K562 (cell line): ENCODE data around the gene TNFAIP1. TPM values are rescaled to one million over a fixed set of nuclear protein-coding genes. Genes with fewer than 3 reads are reported as not detected.

Experiments
- CBFB ChIP-seq: sonication (generic); formaldehyde crosslinking; IDR thresholded peaks from 2 replicates; pipeline ENCODE4 v1.4.0; 2020; ENCODE audit warnings: mild to moderate bottlenecking, missing genetic modification reagents
- CREBBP ChIP-seq: IDR thresholded peaks from one replicate; pipeline ENCODE4 v1.6.1; 2012; ENCODE audit warnings: low read depth, mild to moderate bottlenecking, control low read depth, inconsistent platforms, low read length
- CREM ChIP-seq: IDR thresholded peaks from 2 replicates; pipeline ENCODE4 v1.6.1; 2014; ENCODE audit warnings: antibody characterized with exemption, low read depth
- FOSL1 ChIP-seq: fragments of 200-800 bp; sonication (Bioruptor generic); conservative IDR thresholded peaks from 2 replicates; pipeline ENCODE4 v1.6.1; 2016; ENCODE audit warnings: missing genetic modification characterization, missing compliant biosample characterization
- GATAD2A ChIP-seq: fragments of 450-650 bp; IDR thresholded peaks from 2 replicates; pipeline ENCODE4 v1.6.1; 2017
- KLF1 ChIP-seq: fragments of 450-650 bp; IDR thresholded peaks from 2 replicates; pipeline ENCODE4 v1.6.1; 2016; ENCODE audit warnings: missing genetic modification characterization, missing compliant biosample characterization
- MYC ChIP-seq, 2 experiments: fragments of 250-450 bp in 1 of 2; sonication (Bioruptor Pico) in 1 of 2; IDR thresholded peaks; 2 replicates each; pipeline versions ENCODE4 v1.5.1 to v1.6.1; 2012 to 2021; ENCODE audit warnings: low read depth in 2 of 2, borderline replicate concordance in 1 of 2, improper control_type of control experiment in 1 of 2, low read length in 1 of 2, mild to moderate bottlenecking in 1 of 2, moderate library complexity in 1 of 2
- NCOA2 ChIP-seq, 2 experiments: fragments of 450-650 bp; IDR thresholded peaks; 2 replicates each; pipeline ENCODE4 v1.6.1; 2018; ENCODE audit warnings: mild to moderate bottlenecking in 2 of 2, moderate library complexity in 1 of 2; ENCODE audit not compliant: partially characterized antibody in 2 of 2
- NR2C1 ChIP-seq, 2 experiments: fragments of 450-650 bp; IDR thresholded peaks; 2 replicates each; pipeline ENCODE4 v1.6.1; 2017; ENCODE audit warnings: mild to moderate bottlenecking in 2 of 2, antibody characterized with exemption in 1 of 2, inconsistent platforms in 1 of 2, missing compliant biosample characterization in 1 of 2, missing genetic modification characterization in 1 of 2
- RBM39 ChIP-seq: fragments of 200-400 bp; formaldehyde crosslinking; optimal IDR thresholded peaks from 2 replicates; pipeline ENCODE3; 2018; ENCODE audit warnings: low read depth, low read length
- SMARCE1 ChIP-seq: fragments of 450-650 bp; IDR thresholded peaks from 2 replicates; pipeline ENCODE4 v1.7.1; 2016; ENCODE audit warnings: mild to moderate bottlenecking
- STAG1 ChIP-seq: sonication (generic); formaldehyde crosslinking; IDR thresholded peaks from 2 replicates; pipeline ENCODE4 v1.5.0; 2020; ENCODE audit warnings: missing genetic modification reagents, borderline replicate concordance
- ZNF644 ChIP-seq: fragments of 200-800 bp; sonication (Bioruptor generic); IDR thresholded peaks from 2 replicates; pipeline ENCODE4 v1.6.1; 2016; ENCODE audit warnings: low read depth, missing genetic modification characterization, missing compliant biosample characterization
- polyA plus RNA-seq, 8 experiments: library from polyadenylated mRNA; depleted of rRNA in 4 of 8; stranded (reverse) in 5 of 8; unstranded in 3 of 8; fragments of >200 nt; fragmentation: Nextera tagmentation in 2 of 8; fragmentation: Illumina TruSeq in 1 of 8; extraction: Ambion mirVana in 2 of 8; extraction: Trizol in 1 of 8; gene quantifications; 2 replicates each; pipeline versions ENCODE4 v1.2.1 to v1.2.3, GENCODE V29; 2011 to 2014; ENCODE audit warnings: inconsistent platforms in 1 of 8, missing spikeins in 1 of 8
- total RNA-seq, 7 experiments: library from RNA; depleted of rRNA in 6 of 7; stranded (reverse); fragments of >200 nt in 6 of 7; fragmentation: Illumina TruSeq in 2 of 7; extraction: Trizol in 2 of 7; gene quantifications; 2 replicates each; pipeline versions ENCODE4 v1.2.1 to v1.2.3, GENCODE V29; 2011 to 2021; ENCODE audit warnings: low replicate concordance in 1 of 7
- TF ChIP-seq, protein P1 (sequence below): fragments of 450-650 bp; formaldehyde crosslinking; IDR thresholded peaks from 2 replicates; pipeline ENCODE4 v1.4.0; 2022; ENCODE audit warnings: mild to moderate bottlenecking, moderate library complexity
- TF ChIP-seq, protein P2 (sequence below): sonication (generic); formaldehyde crosslinking; IDR thresholded peaks from 2 replicates; pipeline ENCODE4 v1.8.0; 2022; ENCODE audit warnings: missing genetic modification reagents, mild to moderate bottlenecking, moderate library complexity, borderline replicate concordance
- TF ChIP-seq, protein P3 (sequence below): sonication (generic); formaldehyde crosslinking; IDR thresholded peaks from 2 replicates; pipeline ENCODE4 v1.9.0; 2022; ENCODE audit warnings: mild to moderate bottlenecking, missing genetic modification reagents
- TF ChIP-seq, protein P4 (sequence below), 2 experiments: fragments of 450-650 bp; IDR thresholded peaks; 2 replicates each; pipeline ENCODE4 v1.6.1; 2016
- TF ChIP-seq, protein P5 (sequence below), 3 experiments: fragments of 200-800 bp in 1 of 3; fragments of 250-450 bp in 1 of 3; fragments of 450-650 bp in 1 of 3; sonication (Bioruptor Pico) in 1 of 3; sonication (Bioruptor generic) in 1 of 3; formaldehyde crosslinking in 1 of 3; IDR thresholded peaks; 2 replicates each; pipeline versions ENCODE4 v1.6.1 to v1.8.0; 2016 to 2022; ENCODE audit warnings: mild to moderate bottlenecking in 2 of 3, missing genetic modification characterization in 2 of 3, missing compliant biosample characterization in 1 of 3, moderate library complexity in 1 of 3

TNFAIP1 gene
- total and polyA plus RNA-seq, 9 of the 15 experiments (the other 6 are each of a cell fraction or from before 2014, with no cell fraction given) = 2.1 to 20.1 (median 8.2) TPM

DNA sequence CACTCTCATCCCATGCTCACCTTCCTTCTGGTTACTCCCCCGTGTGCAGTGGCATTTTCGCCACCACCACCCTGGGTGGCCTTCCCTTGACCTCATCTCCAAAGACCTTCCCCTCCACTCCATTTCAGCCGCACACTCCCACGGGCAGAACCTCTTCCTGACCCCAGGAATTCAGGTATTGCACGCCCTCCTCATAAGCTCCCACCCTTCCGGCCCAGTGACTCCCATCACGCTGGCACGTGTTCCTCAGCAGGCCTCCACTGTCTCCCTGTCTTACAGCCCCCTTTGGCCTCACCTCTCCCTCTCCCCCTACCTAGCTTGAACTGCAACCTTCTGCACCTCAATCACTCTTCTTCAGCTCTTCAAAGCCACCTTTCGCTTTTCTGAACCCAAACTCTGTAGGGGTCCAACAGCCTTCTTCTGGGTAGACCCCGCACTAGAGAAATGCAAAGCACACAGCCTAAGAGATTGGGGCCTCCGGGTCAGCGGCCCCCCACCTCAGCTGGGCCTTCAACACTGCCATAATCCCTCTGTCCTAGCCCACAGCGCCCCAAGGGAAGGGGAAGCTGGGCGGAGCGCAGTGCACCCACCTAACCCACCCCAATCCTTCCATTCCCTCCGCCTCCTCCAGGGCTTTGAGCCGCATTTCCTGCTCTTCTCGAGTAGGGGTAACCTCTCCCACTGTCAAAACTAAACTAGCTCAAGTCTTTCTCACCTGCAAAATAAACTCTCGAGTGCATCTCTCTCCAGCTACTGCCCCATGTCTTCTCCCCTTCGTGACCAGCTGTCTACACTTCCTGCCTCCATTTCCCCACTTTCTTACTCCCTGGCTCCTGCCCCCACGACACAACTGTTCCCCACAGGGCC is 18.2 kb upstream of the TNFAIP1 start (continued):
- TF ChIP-seq, protein P1, sequence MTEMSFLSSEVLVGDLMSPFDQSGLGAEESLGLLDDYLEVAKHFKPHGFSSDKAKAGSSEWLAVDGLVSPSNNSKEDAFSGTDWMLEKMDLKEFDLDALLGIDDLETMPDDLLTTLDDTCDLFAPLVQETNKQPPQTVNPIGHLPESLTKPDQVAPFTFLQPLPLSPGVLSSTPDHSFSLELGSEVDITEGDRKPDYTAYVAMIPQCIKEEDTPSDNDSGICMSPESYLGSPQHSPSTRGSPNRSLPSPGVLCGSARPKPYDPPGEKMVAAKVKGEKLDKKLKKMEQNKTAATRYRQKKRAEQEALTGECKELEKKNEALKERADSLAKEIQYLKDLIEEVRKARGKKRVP (CRISPR knock-in tag) = no peak
- TF ChIP-seq, protein P2, sequence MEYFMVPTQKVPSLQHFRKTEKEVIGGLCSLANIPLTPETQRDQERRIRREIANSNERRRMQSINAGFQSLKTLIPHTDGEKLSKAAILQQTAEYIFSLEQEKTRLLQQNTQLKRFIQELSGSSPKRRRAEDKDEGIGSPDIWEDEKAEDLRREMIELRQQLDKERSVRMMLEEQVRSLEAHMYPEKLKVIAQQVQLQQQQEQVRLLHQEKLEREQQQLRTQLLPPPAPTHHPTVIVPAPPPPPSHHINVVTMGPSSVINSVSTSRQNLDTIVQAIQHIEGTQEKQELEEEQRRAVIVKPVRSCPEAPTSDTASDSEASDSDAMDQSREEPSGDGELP (CRISPR knock-in tag) = 0 out of 2 replicates have a peak, but pooled peaks have one; percentile 3
- TF ChIP-seq KLF1 (tag) (no peak), CREM (no peak), MYC (IDR thresholded peaks at IDR 0.05; ENCODE audit: low read depth, low read length) (peak; percentile 58; the same call in 1 of the 2 replicates), MYC (CRISPR knock-in tag; IDR thresholded peaks at IDR 0.05; ENCODE audit: borderline replicate concordance, low read depth) (no peak), NR2C1 (IDR thresholded peaks at IDR 0.05) (peak; percentile 10; the same call in 1 of the 2 replicates), NR2C1 (tag; IDR thresholded peaks at IDR 0.05) (0 out of 2 replicates have a peak, but pooled peaks have one; percentile 26), ZNF644 (no peak), NCOA2 (IDR thresholded peaks at IDR 0.05; ENCODE audit: partially characterized antibody in 2 of 2) (no peak), CBFB (CRISPR knock-in tag) (no peak), STAG1 (CRISPR knock-in tag) (no peak), RBM39 (peak; percentile 26), CREBBP (no peak), FOSL1 (tag) (no peak), GATAD2A (peak; percentile 8), SMARCE1 (no peak)
- TF ChIP-seq, protein P3, sequence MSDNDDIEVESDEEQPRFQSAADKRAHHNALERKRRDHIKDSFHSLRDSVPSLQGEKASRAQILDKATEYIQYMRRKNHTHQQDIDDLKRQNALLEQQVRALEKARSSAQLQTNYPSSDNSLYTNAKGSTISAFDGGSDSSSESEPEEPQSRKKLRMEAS (CRISPR knock-in tag) = peak; percentile 36; the same call in 1 of the 2 replicates
- TF ChIP-seq, protein P4, sequence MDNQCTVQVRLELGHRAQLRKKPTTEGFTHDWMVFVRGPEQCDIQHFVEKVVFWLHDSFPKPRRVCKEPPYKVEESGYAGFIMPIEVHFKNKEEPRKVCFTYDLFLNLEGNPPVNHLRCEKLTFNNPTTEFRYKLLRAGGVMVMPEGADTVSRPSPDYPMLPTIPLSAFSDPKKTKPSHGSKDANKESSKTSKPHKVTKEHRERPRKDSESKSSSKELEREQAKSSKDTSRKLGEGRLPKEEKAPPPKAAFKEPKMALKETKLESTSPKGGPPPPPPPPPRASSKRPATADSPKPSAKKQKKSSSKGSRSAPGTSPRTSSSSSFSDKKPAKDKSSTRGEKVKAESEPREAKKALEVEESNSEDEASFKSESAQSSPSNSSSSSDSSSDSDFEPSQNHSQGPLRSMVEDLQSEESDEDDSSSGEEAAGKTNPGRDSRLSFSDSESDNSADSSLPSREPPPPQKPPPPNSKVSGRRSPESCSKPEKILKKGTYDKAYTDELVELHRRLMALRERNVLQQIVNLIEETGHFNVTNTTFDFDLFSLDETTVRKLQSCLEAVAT (IDR thresholded peaks at IDR 0.05) = no peak
- TF ChIP-seq, protein P5, sequence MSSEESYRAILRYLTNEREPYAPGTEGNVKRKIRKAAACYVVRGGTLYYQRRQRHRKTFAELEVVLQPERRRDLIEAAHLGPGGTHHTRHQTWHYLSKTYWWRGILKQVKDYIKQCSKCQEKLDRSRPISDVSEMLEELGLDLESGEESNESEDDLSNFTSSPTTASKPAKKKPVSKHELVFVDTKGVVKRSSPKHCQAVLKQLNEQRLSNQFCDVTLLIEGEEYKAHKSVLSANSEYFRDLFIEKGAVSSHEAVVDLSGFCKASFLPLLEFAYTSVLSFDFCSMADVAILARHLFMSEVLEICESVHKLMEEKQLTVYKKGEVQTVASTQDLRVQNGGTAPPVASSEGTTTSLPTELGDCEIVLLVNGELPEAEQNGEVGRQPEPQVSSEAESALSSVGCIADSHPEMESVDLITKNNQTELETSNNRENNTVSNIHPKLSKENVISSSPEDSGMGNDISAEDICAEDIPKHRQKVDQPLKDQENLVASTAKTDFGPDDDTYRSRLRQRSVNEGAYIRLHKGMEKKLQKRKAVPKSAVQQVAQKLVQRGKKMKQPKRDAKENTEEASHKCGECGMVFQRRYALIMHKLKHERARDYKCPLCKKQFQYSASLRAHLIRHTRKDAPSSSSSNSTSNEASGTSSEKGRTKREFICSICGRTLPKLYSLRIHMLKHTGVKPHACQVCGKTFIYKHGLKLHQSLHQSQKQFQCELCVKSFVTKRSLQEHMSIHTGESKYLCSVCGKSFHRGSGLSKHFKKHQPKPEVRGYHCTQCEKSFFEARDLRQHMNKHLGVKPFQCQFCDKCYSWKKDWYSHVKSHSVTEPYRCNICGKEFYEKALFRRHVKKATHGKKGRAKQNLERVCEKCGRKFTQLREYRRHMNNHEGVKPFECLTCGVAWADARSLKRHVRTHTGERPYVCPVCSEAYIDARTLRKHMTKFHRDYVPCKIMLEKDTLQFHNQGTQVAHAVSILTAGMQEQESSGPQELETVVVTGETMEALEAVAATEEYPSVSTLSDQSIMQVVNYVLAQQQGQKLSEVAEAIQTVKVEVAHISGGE (CRISPR knock-in tag; IDR thresholded peaks at IDR 0.05) = peak in 1 of 3 experiments; percentile 46; a peak in 1 of 6 replicates
